NOMO-1 treated with DMSO at 0.1 percent for 48 hours (cell line): ENCODE data around the gene RGS3.
"Not testable (repeated sequence)": the region's sequence is repeated elsewhere in the genome, so short reads cannot be mapped to it uniquely, and the experiment has no call there.

Source experiments
- DNase-seq: peaks from one replicate; lab custom pipeline; 2025; ENCODE audit not compliant: unreplicated experiment; lab: John Stamatoyannopoulos, UW

The RGS3 gene

GRCh38 chr9:113463418-113464285 is at the start of gene RGS3:
Gene RGS3 (plus strand): TSS chr9:113463727. CDS start chr9:113463803, 76 bp downstream.
- DNase-seq = no peak

GRCh38 chr9:113416149-113416721 is 47.3 kb upstream of the RGS3 start:
- DNase-seq = peak; percentile 88

GRCh38 chr9:113417370-113417769 is 46.2 kb upstream of the RGS3 start:
- DNase-seq = no peak

- no peak for DNase-seq
These were observed 41.8 kb upstream of the RGS3 start for GRCh38 chr9:113421726-113422125.

- no peak for DNase-seq
These were observed 38.5 kb upstream of the RGS3 start for GRCh38 chr9:113425072-113425471.

GRCh38 chr9:113426701-113427100 is 36.8 kb upstream of the RGS3 start:
- no peak for DNase-seq

- DNase-seq = peak; percentile 24
These were observed 35.9 kb upstream of the RGS3 start for GRCh38 chr9:113427629-113428028.

- DNase-seq = no peak
These were observed 35.4 kb upstream of the RGS3 start for GRCh38 chr9:113428062-113428615.

GRCh38 chr9:113431191-113431590 is 32.3 kb upstream of the RGS3 start:
- no peak for DNase-seq

- no peak for DNase-seq
These were observed 26.6 kb upstream of the RGS3 start for GRCh38 chr9:113436728-113437515.

- not testable (repeated sequence) for DNase-seq
These were observed 25.8 kb upstream of the RGS3 start for GRCh38 chr9:113437716-113438115.

GRCh38 chr9:113444736-113445135 is 18.8 kb upstream of the RGS3 start:
- peak; percentile 88 for DNase-seq

- DNase-seq = peak; percentile 29
These were observed 17.2 kb upstream of the RGS3 start for GRCh38 chr9:113446323-113446740.

GRCh38 chr9:113449376-113449775 is 14.2 kb upstream of the RGS3 start:
- DNase-seq = no peak

GRCh38 chr9:113452113-113452605 is 11.4 kb upstream of the RGS3 start:
- no peak for DNase-seq

GRCh38 chr9:113454914-113455761 is 8.4 kb upstream of the RGS3 start:
- no peak for DNase-seq

GRCh38 chr9:113456235-113456634 is 7.3 kb upstream of the RGS3 start:
- DNase-seq = no peak

GRCh38 chr9:113461285-113461684 is 2.2 kb upstream of the RGS3 start:
- DNase-seq = no peak

GRCh38 chr9:113461943-113462342 is 1.6 kb upstream of the RGS3 start:
- no peak for DNase-seq

GRCh38 chr9:113462781-113463286 is 693 bp upstream of the RGS3 start:
- no peak for DNase-seq
